Fibroblast of lung (primary cell): ENCODE results near the gene PDE11A. TPM values are rescaled to one million over a fixed set of nuclear protein-coding genes. Genes with fewer than 3 reads are reported as not detected.

ENCODE experiments used
- DNase-seq, 2 donors: peaks; one replicate each; pipeline versions ENCODE4 v3.0.0 to v3.0.0-alpha.2; 2010; ENCODE audit warnings: low read depth in 2 of 2
- H2AFZ ChIP-seq: 2 replicates; pipeline ENCODE4 v1.5.1; 2012; ENCODE audit warnings: low read length, control low read depth, inconsistent platforms
- H3K27ac ChIP-seq: 2 replicates; pipeline ENCODE4 v1.5.1; 2011; ENCODE audit warnings: low read length, control low read depth; ENCODE audit not compliant: insufficient read depth
- H3K27me3 ChIP-seq: 2 replicates; pipeline ENCODE4 v1.5.1; 2011; ENCODE audit warnings: mild to moderate bottlenecking, low read length; ENCODE audit not compliant: control insufficient read depth, insufficient read depth
- H3K36me3 ChIP-seq: 2 replicates; pipeline ENCODE4 v1.5.1; 2011; ENCODE audit warnings: low read length; ENCODE audit not compliant: control insufficient read depth, insufficient read depth
- H3K4me1 ChIP-seq: 2 replicates; pipeline ENCODE4 v1.5.1; 2011; ENCODE audit warnings: low read length; ENCODE audit not compliant: control insufficient read depth, insufficient read depth; ENCODE audit errors: extremely low read depth
- H3K4me2 ChIP-seq: 2 replicates; pipeline ENCODE4 v1.5.1; 2011; ENCODE audit warnings: low read length, control low read depth; ENCODE audit not compliant: insufficient read depth; ENCODE audit errors: extremely low read depth
- H3K4me3 ChIP-seq, 4 experiments: fragments of 200-600 bp in 1 of 4; sonication (generic) in 1 of 4; replicated peaks in 1 of 4; 2 replicates each; pipeline ENCODE4 v1.5.1; 2011 to 2016; ENCODE audit warnings: low read length in 4 of 4, low read depth in 3 of 4, mild to moderate bottlenecking in 3 of 4, control low read depth in 2 of 4, inconsistent platforms in 1 of 4, mixed read lengths in 1 of 4; ENCODE audit not compliant: insufficient read depth in 1 of 4; ENCODE audit errors: control extremely low read depth in 1 of 4
- H3K79me2 ChIP-seq: 2 replicates; pipeline ENCODE4 v1.5.1; 2012; ENCODE audit warnings: mild to moderate bottlenecking, low read length, inconsistent platforms; ENCODE audit not compliant: control insufficient read depth, insufficient read depth
- H3K9ac ChIP-seq: 2 replicates; pipeline ENCODE4 v1.5.1; 2011; ENCODE audit warnings: mild to moderate bottlenecking, low read length, control low read depth; ENCODE audit not compliant: insufficient read depth
- H3K9me3 ChIP-seq: 2 replicates; pipeline ENCODE4 v1.5.1; 2012; ENCODE audit warnings: low read depth, low read length; ENCODE audit not compliant: control insufficient read depth, insufficient read depth
- H4K20me1 ChIP-seq: 2 replicates; pipeline ENCODE4 v1.5.1; 2011; ENCODE audit warnings: low read length; ENCODE audit not compliant: control insufficient read depth, insufficient read depth; ENCODE audit errors: extremely low read depth
- EZH2 ChIP-seq: IDR thresholded peaks from 2 replicates; pipeline ENCODE4 v1.5.1; 2012; ENCODE audit warnings: low read length, control low read depth, mild to moderate bottlenecking; ENCODE audit errors: missing control alignments
- polyA plus RNA-seq, 2 donors: library from polyadenylated mRNA; depleted of rRNA in 1 of 2; stranded (reverse) in 1 of 2; unstranded in 1 of 2; fragments of >200 nt; gene quantifications; 2 replicates each; pipeline ENCODE4 v1.2.1, GENCODE V29; 2011 to 2012; ENCODE audit warnings: missing spikeins in 1 of 2
- total RNA-seq: library from RNA; depleted of rRNA; stranded (reverse); fragments of >200 nt; gene quantifications from 2 replicates; pipeline ENCODE4 v1.2.1, GENCODE V29; 2014
- TF ChIP-seq, protein P1 (sequence below), 2 donors: IDR thresholded peaks in 1 of 2; conservative IDR thresholded peaks in 1 of 2; 1 replicate in 1 of 2; 2 replicates in 1 of 2; pipeline ENCODE4 v1.5.1; 2011 to 2012; ENCODE audit warnings: low read length in 2 of 2, control low read depth in 1 of 2, inconsistent platforms in 1 of 2, low read depth in 1 of 2, mild to moderate bottlenecking in 1 of 2

The PDE11A gene
- total and polyA plus RNA-seq, 2 donors (not counting 1 experiment from before 2014, with no cell fraction given), result 0.03 to 0.33 TPM

DNA sequence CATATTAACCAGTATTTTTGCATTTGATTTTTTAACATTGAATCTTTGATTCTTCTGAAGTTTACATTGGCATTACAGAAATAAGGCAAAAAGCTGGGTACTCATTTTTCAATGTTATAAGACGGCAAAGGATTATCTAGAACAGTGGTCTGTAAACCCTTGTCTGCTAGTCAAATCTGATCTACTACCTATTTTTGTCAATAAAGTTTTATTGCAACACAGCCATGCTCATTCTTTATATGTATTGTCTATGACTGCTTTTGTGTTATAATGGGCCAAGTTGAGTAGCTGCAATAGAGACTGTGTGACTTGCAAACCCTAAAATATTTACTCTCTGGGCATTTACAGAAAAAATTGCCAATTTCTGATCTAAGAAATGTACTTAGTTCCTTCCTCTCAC, 181.0 kb downstream of the PDE11A start:
- Histone ChIP-seq H3K79me2 (no peaks in the 10 kb centered on the region), H3K4me3 (no peak overlapping the region), H3K27me3 (no peaks in the 10 kb centered on the region), H2AFZ (no peak overlapping the region), H3K9ac (no peak overlapping the region), H3K4me2 (no peak overlapping the region), H3K9me3 (no peaks in the 10 kb centered on the region), H3K4me1 (no peaks in the 10 kb centered on the region), H3K27ac (no peak overlapping the region), H4K20me1 (no peaks in the 10 kb centered on the region), H3K36me3 (no peaks in the 10 kb centered on the region)
- TF ChIP-seq, protein P1, sequence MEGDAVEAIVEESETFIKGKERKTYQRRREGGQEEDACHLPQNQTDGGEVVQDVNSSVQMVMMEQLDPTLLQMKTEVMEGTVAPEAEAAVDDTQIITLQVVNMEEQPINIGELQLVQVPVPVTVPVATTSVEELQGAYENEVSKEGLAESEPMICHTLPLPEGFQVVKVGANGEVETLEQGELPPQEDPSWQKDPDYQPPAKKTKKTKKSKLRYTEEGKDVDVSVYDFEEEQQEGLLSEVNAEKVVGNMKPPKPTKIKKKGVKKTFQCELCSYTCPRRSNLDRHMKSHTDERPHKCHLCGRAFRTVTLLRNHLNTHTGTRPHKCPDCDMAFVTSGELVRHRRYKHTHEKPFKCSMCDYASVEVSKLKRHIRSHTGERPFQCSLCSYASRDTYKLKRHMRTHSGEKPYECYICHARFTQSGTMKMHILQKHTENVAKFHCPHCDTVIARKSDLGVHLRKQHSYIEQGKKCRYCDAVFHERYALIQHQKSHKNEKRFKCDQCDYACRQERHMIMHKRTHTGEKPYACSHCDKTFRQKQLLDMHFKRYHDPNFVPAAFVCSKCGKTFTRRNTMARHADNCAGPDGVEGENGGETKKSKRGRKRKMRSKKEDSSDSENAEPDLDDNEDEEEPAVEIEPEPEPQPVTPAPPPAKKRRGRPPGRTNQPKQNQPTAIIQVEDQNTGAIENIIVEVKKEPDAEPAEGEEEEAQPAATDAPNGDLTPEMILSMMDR (conservative IDR thresholded peaks at IDR 0.05 in 1 of 2, IDR thresholded peaks at IDR 0.05 in 1 of 2; ENCODE audit: low read depth in 1 of 2, low read length in 2 of 2), result no peak
- TF ChIP-seq EZH2, result no peak
- no peak for DNase-seq

DNA sequence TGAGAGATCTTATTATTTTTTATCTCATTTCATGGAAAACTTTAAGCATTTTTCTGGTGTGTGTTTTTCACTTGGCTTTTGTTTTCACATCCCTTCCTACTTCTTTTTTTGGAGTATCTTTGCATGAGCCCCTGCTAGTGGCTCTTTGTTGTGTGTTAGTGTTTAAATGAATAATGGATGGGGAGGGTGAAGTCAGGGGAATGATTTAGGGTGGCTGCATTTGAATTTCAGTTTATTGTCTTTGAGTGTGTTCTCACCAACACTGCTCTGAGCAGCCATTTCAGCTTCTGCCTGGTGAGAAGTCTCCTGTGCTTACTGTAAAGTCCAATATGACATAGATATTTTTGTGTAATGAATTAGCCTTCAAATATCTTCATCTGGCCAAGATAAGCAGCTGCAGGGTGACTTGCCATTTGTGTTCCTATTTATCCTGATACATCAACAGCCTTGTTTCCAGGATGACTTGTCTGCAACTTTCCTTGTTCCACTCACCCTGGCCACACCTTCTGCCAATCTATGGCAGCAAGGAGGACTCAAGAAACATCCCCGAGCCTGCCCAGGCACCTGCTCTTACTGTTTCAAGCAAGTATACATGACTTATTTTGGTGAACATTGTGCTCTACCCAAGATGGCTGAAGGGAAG, 182.6 kb downstream of the PDE11A start:
- no peaks in the 10 kb centered on the region for H3K79me2 ChIP-seq
- H3K36me3 ChIP-seq, result no peaks in the 10 kb centered on the region
- H2AFZ ChIP-seq, result no peak overlapping the region
- H4K20me1 ChIP-seq, result no peaks in the 10 kb centered on the region
- H3K9me3 ChIP-seq, result no peaks in the 10 kb centered on the region
- no peak overlapping the region for H3K4me3 ChIP-seq
- H3K27me3 ChIP-seq, result no peaks in the 10 kb centered on the region
- no peak for DNase-seq
- no peak for TF ChIP-seq EZH2
- TF ChIP-seq, protein P1 (conservative IDR thresholded peaks at IDR 0.05 in 1 of 2, IDR thresholded peaks at IDR 0.05 in 1 of 2; ENCODE audit: low read depth in 1 of 2, low read length in 2 of 2), result no peak
- H3K4me1 ChIP-seq, result no peaks in the 10 kb centered on the region
- no peak overlapping the region for H3K9ac ChIP-seq
- no peak overlapping the region for H3K4me2 ChIP-seq
- H3K27ac ChIP-seq, result no peak overlapping the region

DNA sequence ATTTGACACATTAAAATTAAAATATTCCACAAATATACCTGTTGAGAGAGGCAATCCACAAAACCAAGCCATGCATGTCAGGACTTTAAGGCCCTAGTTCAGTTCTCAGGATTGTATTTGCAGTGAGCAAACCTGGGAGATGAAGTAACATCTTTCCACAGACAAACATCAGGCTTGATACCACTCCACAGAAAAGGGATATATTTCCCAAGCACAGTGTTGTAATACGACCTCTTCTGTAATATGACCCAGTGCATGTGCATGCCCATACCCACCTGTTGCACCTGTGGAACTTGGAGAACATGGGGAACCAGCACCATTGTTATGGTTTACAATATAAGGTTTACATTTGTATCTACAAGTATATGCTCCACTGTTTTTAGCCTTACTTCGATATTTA, 184.0 kb downstream of the PDE11A start:
- H3K9me3 ChIP-seq, result no peaks in the 10 kb centered on the region
- no peaks in the 10 kb centered on the region for H3K4me1 ChIP-seq
- no peak overlapping the region for H3K4me2 ChIP-seq
- TF ChIP-seq EZH2, result no peak
- TF ChIP-seq, protein P1 (conservative IDR thresholded peaks at IDR 0.05 in 1 of 2, IDR thresholded peaks at IDR 0.05 in 1 of 2; ENCODE audit: low read depth in 1 of 2, low read length in 2 of 2), result no peak
- H4K20me1 ChIP-seq, result no peaks in the 10 kb centered on the region
- no peak overlapping the region for H3K27ac ChIP-seq
- H3K4me3 ChIP-seq, result no peak overlapping the region
- H3K79me2 ChIP-seq, result no peaks in the 10 kb centered on the region
- no peaks in the 10 kb centered on the region for H3K27me3 ChIP-seq
- no peak overlapping the region for H2AFZ ChIP-seq
- DNase-seq, result no peak
- no peaks in the 10 kb centered on the region for H3K36me3 ChIP-seq
- no peak overlapping the region for H3K9ac ChIP-seq
